Mucosa of descending colon (tissue), 3 donors: Measurements from ENCODE around the gene SLF1. TPM values are rescaled to one million over a fixed set of nuclear protein-coding genes. Genes with fewer than 3 reads are reported as not detected.
"Not testable (repeated sequence)": the region's sequence is repeated elsewhere in the genome, so short reads cannot be mapped to it uniquely, and the experiment has no call there.

Experiments
- ATAC-seq: fragments of 200-7000 bp; cut with Tn5 transposase; one replicate; pipeline ENCODE4 v1.9.1; 2020; ENCODE audit warnings: mild to moderate bottlenecking, moderate library complexity
- DNase-seq, 3 donors: peaks; one replicate each; pipeline ENCODE4 v3.0.0-alpha.2; 2020
- H3K36me3 ChIP-seq: fragments of 200-600 bp; one replicate; pipeline ENCODE4 v1.8.0; 2021; ENCODE audit warnings: low read depth, mild to moderate bottlenecking
- H3K4me1 ChIP-seq: fragments of 200-600 bp; one replicate; pipeline ENCODE4 v1.8.0; 2021; ENCODE audit warnings: low read depth, mild to moderate bottlenecking
- H3K4me3 ChIP-seq: fragments of 200-600 bp; one replicate; pipeline ENCODE4 v1.8.0; 2021; ENCODE audit warnings: mild to moderate bottlenecking
- H3K9me3 ChIP-seq: fragments of 200-600 bp; one replicate; pipeline ENCODE4 v1.8.0; 2021; ENCODE audit warnings: mild to moderate bottlenecking
- intact Hi-C, 2 donors: fragments of 100-400 bp; cut with DNase I in 1 of 2; cut with micrococcal nuclease in 1 of 2; formaldehyde crosslinking; loops; one replicate each; pipeline versions ENCODE4 v1.11.0 to v1.11.1; 2022; cut with DNase I, micrococcal nuclease
- long read RNA-seq, 2 donors: library from polyadenylated mRNA; unstranded; transcript quantifications; one replicate each; pipeline ENCODE4 v2.0.0, GENCODE V29; 2019 to 2021
- total RNA-seq, 3 donors: library from RNA; stranded (reverse); fragmentation: NEBNext Ultra II Directional in 2 of 3; extraction: Animal tissue kit (Norgen Biotek cat#: 25700) in 2 of 3; gene quantifications; one replicate each; pipeline versions ENCODE4 v1.2.1 to v1.2.4, GENCODE V29; 2021 to 2023
- TF ChIP-seq, protein P1 (sequence below): fragments of 200-600 bp; IDR thresholded peaks from one replicate; pipeline ENCODE4 v1.8.0; 2022; ENCODE audit warnings: antibody characterized with exemption, mild to moderate bottlenecking
- donor health status: DM: no; HTN: no; CAD: no; lungs with moderate emphysema.
- donor health status: DM: no; HTN: no; CAD: no.
- donor health status: DM: no; HTN: yes; CAD: no.

Gene SLF1
- total RNA-seq: 1 to 10 TPM; 4.8 to 6.6 (median 6.2) TPM
- long read RNA-seq, donor 1, full-length matches to known transcripts: 3 of 3 reads
- long read RNA-seq, donor 1, partial matches to known transcripts: 0 of 3 reads
- long read RNA-seq, donor 1, other reads (novel, unspliced or antisense): 0 of 3 reads
- long read RNA-seq, donor 2, partial matches to known transcripts: 4 of 7 reads
- long read RNA-seq, donor 2, other reads (novel, unspliced or antisense): 3 of 7 reads

DNA sequence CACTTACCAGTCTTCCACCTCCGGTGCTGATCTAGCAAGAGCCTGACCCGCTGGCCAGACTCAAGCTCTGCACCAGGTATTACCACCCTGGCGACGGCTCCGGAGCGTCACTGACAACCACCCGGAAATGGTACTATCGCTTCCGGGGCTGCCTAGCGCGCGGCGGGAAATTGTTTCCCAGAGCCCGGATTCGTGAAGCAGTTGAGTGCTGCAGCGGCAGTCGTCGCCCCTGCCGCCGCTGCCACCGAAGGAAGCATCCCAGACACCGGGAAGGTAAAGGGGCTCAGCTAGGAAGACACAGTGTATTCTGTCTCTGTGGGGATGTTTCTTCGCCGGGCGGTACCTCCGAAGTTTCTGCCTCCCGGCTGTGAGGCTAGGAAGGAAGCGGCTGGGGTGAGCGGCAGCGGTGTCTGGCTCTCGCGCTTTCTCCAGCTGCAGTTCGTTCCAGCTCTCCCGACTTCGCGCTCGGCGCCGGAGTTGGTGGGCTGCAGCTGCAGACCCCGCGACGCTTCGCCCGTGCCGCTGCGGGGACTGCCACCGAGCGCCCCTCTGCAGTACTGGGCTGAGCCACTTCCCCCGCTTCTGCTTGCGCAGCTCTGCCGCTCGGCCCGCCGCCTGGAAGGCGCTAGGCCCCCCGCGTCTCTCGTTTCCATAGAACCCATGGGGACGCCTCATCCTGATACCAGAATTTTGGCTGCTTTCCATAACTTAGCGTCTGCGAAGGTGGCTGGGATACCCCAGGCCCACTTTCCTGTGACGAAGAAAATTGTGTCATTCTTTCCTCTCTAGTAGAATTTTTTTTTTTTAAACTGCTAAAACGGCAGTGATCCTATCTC, at the start of gene SLF1, which contains the start of gene KIAA0825:
SLF1 (plus strand) TSS at position 177 of the 836 bp plus-strand sequence. CDS start 10,142 bp downstream, outside the sequence.
KIAA0825 (minus strand) TSS at position 112 of the 836 bp plus-strand sequence. CDS start 81,478 bp downstream, outside the sequence.
- DNase-seq (peak; percentile 92 to 93 (median 92)), ATAC-seq (peak; percentile 98)
- Histone ChIP-seq H3K4me3 (peak within 1 kb of the TSS; percentile 42), H3K4me1 (peaks cover 17% of the 10 kb centered on the region), H3K9me3 (no peaks in the 10 kb centered on the region), H3K36me3 (no peaks in the 10 kb centered on the region)
- intact Hi-C loops: no loop called here
- TF ChIP-seq, protein P1, sequence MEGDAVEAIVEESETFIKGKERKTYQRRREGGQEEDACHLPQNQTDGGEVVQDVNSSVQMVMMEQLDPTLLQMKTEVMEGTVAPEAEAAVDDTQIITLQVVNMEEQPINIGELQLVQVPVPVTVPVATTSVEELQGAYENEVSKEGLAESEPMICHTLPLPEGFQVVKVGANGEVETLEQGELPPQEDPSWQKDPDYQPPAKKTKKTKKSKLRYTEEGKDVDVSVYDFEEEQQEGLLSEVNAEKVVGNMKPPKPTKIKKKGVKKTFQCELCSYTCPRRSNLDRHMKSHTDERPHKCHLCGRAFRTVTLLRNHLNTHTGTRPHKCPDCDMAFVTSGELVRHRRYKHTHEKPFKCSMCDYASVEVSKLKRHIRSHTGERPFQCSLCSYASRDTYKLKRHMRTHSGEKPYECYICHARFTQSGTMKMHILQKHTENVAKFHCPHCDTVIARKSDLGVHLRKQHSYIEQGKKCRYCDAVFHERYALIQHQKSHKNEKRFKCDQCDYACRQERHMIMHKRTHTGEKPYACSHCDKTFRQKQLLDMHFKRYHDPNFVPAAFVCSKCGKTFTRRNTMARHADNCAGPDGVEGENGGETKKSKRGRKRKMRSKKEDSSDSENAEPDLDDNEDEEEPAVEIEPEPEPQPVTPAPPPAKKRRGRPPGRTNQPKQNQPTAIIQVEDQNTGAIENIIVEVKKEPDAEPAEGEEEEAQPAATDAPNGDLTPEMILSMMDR: no peak

DNA sequence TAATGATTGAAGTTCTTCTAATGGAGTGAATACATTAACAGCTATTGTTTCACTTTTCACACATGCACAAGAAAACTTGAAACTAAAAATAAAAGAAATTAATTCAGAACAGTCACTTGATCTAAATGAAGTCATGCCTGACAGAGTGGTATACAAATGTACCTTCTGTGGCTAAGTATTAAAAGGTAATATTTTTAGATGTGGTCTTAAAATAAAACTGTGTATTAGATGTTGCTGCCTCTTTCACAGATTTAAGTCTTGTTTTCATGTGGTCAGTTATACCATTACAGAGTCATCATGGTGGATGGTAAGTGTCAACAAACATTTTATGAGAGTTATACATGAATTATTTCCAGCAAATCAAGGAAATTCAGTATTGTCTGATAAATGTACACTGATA, 47.1 kb upstream of the SLF1 start:
- TF ChIP-seq, protein P1: no peak
- Histone ChIP-seq H3K36me3 (no peaks in the 10 kb centered on the region), H3K9me3 (no peaks in the 10 kb centered on the region), H3K4me1 (no peaks in the 10 kb centered on the region), H3K4me3 (no peak overlapping the region)
- intact Hi-C loops: no loop called here
- no peak for DNase-seq
- no peak for ATAC-seq

GRCh38 chr5:94573349-94573748, 45.1 kb upstream of the SLF1 start:
- not testable (repeated sequence) for H3K4me1 ChIP-seq, ATAC-seq

GRCh38 chr5:94575196-94575595, 43.3 kb upstream of the SLF1 start:
- Histone ChIP-seq H3K4me3 (no peak overlapping the region), H3K36me3 (no peaks in the 10 kb centered on the region), H3K9me3 (no peaks in the 10 kb centered on the region), H3K4me1 (no peaks in the 10 kb centered on the region)
- DNase-seq (no peak), ATAC-seq (peak; percentile 57)
- intact Hi-C loops: no loop called here
- TF ChIP-seq, protein P1: no peak

More at GRCh38 chr5:94573349-94573748, 45.1 kb upstream of the SLF1 start:
- intact Hi-C loops, H3K4me3 ChIP-seq, H3K9me3 ChIP-seq, H3K36me3 ChIP-seq, DNase-seq: not testable (repeated sequence)

DNA sequence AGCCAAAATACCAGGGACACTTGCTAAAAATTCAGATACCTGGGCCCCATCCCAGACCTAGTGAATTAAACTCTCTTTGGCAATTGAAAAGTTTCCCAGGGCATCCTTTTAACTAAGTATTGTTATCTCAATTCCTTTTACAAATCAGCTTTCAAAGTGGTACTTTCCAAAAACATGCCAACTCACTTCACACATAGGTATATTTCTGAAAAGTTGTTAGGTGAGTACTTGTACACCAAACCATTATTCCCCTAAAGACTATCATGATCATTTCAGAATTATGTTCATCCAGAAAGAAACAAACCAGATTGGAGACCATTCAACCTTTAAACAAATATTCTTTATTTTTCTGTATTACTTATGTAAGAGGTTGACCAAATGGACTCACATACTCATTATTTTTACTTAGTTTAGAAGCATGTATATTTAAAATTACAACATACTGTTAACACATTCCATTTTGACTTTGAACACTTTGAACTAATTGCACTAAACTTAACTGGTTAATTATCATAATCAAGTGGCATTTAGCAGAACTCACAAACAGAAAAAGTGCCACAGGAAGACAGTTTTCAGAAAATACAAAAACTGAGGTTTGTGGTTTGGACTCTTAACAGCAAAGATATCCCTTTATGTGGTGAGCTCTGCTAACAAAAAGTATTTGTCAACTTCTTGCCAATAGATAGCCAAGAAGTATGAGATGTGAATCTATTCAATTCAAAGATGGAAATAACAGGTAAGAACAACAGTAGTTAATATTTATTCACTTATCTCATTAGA, 40.8 kb upstream of the SLF1 start:
- TF ChIP-seq, protein P1: no peak
- ATAC-seq: peak; percentile 42
- DNase-seq: no peak
- Histone ChIP-seq H3K4me1 (no peaks in the 10 kb centered on the region), H3K4me3 (no peak overlapping the region), H3K36me3 (no peaks in the 10 kb centered on the region), H3K9me3 (no peaks in the 10 kb centered on the region)
- intact Hi-C loops: no loop called here
